ENCODE data around the gene GALNT18.

GALNT18 gene

GRCh38 chr11:11420191-11420898 lies 201.5 kb downstream of the GALNT18 start:
- TF ChIP-seq, protein P1, sequence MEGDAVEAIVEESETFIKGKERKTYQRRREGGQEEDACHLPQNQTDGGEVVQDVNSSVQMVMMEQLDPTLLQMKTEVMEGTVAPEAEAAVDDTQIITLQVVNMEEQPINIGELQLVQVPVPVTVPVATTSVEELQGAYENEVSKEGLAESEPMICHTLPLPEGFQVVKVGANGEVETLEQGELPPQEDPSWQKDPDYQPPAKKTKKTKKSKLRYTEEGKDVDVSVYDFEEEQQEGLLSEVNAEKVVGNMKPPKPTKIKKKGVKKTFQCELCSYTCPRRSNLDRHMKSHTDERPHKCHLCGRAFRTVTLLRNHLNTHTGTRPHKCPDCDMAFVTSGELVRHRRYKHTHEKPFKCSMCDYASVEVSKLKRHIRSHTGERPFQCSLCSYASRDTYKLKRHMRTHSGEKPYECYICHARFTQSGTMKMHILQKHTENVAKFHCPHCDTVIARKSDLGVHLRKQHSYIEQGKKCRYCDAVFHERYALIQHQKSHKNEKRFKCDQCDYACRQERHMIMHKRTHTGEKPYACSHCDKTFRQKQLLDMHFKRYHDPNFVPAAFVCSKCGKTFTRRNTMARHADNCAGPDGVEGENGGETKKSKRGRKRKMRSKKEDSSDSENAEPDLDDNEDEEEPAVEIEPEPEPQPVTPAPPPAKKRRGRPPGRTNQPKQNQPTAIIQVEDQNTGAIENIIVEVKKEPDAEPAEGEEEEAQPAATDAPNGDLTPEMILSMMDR (IDR thresholded peaks at IDR 0.05; ENCODE audit: control extremely low read depth, extremely low read depth, low read depth, missing control alignments), result no peak
- DNase-seq (ENCODE audit: extremely low spot score), result no peak
- CTCF ChIA-PET, result interaction anchor here (0.7 to 2.3 kb wide), 5 partner anchors 11 to 39 kb away, joined by 3 to 9 read pairs (median 3); no protein-coding TSS in a partner anchor
- POLR2A ChIA-PET, result no interaction called here

DNA sequence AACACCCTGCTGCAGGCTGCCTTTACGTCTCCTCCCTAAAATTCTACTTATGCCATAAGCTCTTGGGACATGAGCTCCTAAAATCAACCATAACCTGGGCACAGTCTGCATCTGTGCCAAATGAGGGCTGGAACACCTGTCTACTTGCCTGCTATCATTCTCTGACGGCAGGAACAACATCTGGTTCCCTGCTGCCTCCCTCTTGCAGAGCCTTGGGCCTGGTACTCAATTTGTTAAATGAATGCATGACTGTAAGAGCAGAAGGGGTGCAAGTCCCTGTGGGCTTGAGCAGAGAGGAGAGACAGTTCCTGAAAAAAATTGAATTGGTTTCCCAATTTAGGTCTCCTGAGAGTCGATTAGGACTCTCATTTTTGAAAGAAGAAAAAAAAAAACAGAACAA lies 202.1 kb downstream of the GALNT18 start:
- ChIA-PET CTCF (interaction anchor here (2.3 kb wide), 1 partner anchor 11 kb away, joined by 9 read pairs; no protein-coding TSS in a partner anchor), POLR2A (no interaction called here)
- DNase-seq (ENCODE audit: extremely low spot score), result no peak
- TF ChIP-seq, protein P1 (IDR thresholded peaks at IDR 0.05; ENCODE audit: control extremely low read depth, extremely low read depth, low read depth, missing control alignments), result no peak

- ChIA-PET CTCF (interaction anchor here (1.0 to 1.6 kb wide), 3 partner anchors 11 to 16 kb away, joined by 3 to 5 read pairs (median 5); no protein-coding TSS in a partner anchor), POLR2A (no interaction called here)
- no peak for DNase-seq (ENCODE audit: extremely low spot score)
- TF ChIP-seq, protein P1 (IDR thresholded peaks at IDR 0.05; ENCODE audit: control extremely low read depth, extremely low read depth, low read depth, missing control alignments), result no peak
These were observed 204.9 kb downstream of the GALNT18 start for GRCh38 chr11:11416917-11417316.

- TF ChIP-seq, protein P1 (IDR thresholded peaks at IDR 0.05; ENCODE audit: control extremely low read depth, extremely low read depth, low read depth, missing control alignments), result no peak
- DNase-seq (ENCODE audit: extremely low spot score), result no peak
- ChIA-PET CTCF (interaction anchor here (1.0 to 1.6 kb wide), 3 partner anchors 11 to 15 kb away, joined by 3 to 5 read pairs (median 5); no protein-coding TSS in a partner anchor), POLR2A (no interaction called here)
These were observed 205.3 kb downstream of the GALNT18 start for GRCh38 chr11:11416502-11416901.

DNA sequence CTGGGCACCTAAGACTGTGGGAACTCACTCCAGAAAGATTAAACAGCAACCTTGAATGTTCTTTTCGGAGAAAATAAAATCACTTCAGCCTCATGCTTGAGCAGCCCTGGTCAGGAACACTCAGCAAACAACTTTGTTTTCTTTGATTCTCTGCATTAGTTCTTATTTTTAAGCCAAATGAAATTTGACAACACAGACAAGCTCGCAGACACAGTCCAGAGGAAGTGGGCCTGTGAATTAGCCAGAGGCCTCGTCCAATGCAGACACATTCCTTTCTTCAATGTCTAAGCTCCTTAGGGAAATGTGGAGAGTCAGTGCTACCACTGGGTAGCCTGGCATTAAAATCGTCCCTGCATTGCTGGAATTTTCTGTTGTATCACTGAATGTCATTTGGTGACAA lies 205.9 kb downstream of the GALNT18 start:
- CTCF ChIA-PET, result interaction anchor here (1.0 to 1.7 kb wide), 3 partner anchors 9 to 15 kb away, joined by 3 to 5 read pairs (median 3); no protein-coding TSS in a partner anchor
- DNase-seq (ENCODE audit: extremely low spot score), result no peak
- TF ChIP-seq, protein P1 (IDR thresholded peaks at IDR 0.05; ENCODE audit: control extremely low read depth, extremely low read depth, low read depth, missing control alignments), result no peak
- POLR2A ChIA-PET, result no interaction called here

GRCh38 chr11:11414996-11415395 lies 206.8 kb downstream of the GALNT18 start:
- POLR2A ChIA-PET, result no interaction called here
- TF ChIP-seq, protein P1 (IDR thresholded peaks at IDR 0.05; ENCODE audit: control extremely low read depth, extremely low read depth, low read depth, missing control alignments), result no peak
- CTCF ChIA-PET, result interaction anchor here (1.7 kb wide), 1 partner anchor 8 kb away, joined by 3 read pairs; no protein-coding TSS in a partner anchor
- no peak for DNase-seq (ENCODE audit: extremely low spot score)
